ENCODE data around the gene MT4. TPM values are rescaled to one million over a fixed set of nuclear protein-coding genes. Genes with fewer than 3 reads are reported as not detected.
"Not testable (repeated sequence)": the region's sequence is repeated elsewhere in the genome, so short reads cannot be mapped to it uniquely, and the experiment has no call there.

Gene MT4
- total and polyA plus RNA-seq, 2 donors (not counting 1 experiment from before 2014, with no cell fraction given): not detected

- DNase-seq (ENCODE audit: low read depth in 2 of 2): no peak
- Histone ChIP-seq H3K27ac (ENCODE audit: insufficient read depth, low read length) (no peak overlapping the region), H3K36me3 (ENCODE audit: control insufficient read depth, insufficient read depth, low read length) (no peaks in the 10 kb centered on the region), H3K4me2 (ENCODE audit: extremely low read depth, insufficient read depth, low read length) (no peak overlapping the region), H3K27me3 (ENCODE audit: control insufficient read depth, insufficient read depth, low read length) (no peaks in the 10 kb centered on the region), H3K9ac (ENCODE audit: insufficient read depth, low read length) (no peak overlapping the region), H3K4me3 (replicated peaks in 1 of 4; ENCODE audit: control extremely low read depth in 1 of 4, insufficient read depth in 1 of 4, low read depth in 3 of 4, low read length in 4 of 4) (no peak overlapping the region), H3K4me1 (ENCODE audit: control insufficient read depth, extremely low read depth, insufficient read depth, low read length) (no peaks in the 10 kb centered on the region), H3K79me2 (ENCODE audit: control insufficient read depth, insufficient read depth, low read length) (no peaks in the 10 kb centered on the region), H3K9me3 (ENCODE audit: control insufficient read depth, insufficient read depth, low read depth, low read length) (no peaks in the 10 kb centered on the region), H2AFZ (ENCODE audit: low read length) (no peak overlapping the region), H4K20me1 (ENCODE audit: control insufficient read depth, extremely low read depth, insufficient read depth, low read length) (no peaks in the 10 kb centered on the region)
- TF ChIP-seq, protein P1, sequence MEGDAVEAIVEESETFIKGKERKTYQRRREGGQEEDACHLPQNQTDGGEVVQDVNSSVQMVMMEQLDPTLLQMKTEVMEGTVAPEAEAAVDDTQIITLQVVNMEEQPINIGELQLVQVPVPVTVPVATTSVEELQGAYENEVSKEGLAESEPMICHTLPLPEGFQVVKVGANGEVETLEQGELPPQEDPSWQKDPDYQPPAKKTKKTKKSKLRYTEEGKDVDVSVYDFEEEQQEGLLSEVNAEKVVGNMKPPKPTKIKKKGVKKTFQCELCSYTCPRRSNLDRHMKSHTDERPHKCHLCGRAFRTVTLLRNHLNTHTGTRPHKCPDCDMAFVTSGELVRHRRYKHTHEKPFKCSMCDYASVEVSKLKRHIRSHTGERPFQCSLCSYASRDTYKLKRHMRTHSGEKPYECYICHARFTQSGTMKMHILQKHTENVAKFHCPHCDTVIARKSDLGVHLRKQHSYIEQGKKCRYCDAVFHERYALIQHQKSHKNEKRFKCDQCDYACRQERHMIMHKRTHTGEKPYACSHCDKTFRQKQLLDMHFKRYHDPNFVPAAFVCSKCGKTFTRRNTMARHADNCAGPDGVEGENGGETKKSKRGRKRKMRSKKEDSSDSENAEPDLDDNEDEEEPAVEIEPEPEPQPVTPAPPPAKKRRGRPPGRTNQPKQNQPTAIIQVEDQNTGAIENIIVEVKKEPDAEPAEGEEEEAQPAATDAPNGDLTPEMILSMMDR (conservative IDR thresholded peaks at IDR 0.05 in 1 of 2, IDR thresholded peaks at IDR 0.05 in 1 of 2; ENCODE audit: low read depth in 1 of 2, low read length in 2 of 2): no peak
- no peak for TF ChIP-seq EZH2 (IDR thresholded peaks at IDR 0.05; ENCODE audit: low read length, missing control alignments)
Observed at GRCh38 chr16:56577300-56577625, 12.4 kb downstream of the MT4 start.

GRCh38 chr16:56580391-56581048 is 15.6 kb downstream of the MT4 start:
- Histone ChIP-seq H3K36me3 (ENCODE audit: control insufficient read depth, insufficient read depth, low read length) (no peaks in the 10 kb centered on the region), H3K79me2 (ENCODE audit: control insufficient read depth, insufficient read depth, low read length) (no peaks in the 10 kb centered on the region), H2AFZ (ENCODE audit: low read length) (no peak overlapping the region), H3K4me3 (replicated peaks in 1 of 4; ENCODE audit: control extremely low read depth in 1 of 4, insufficient read depth in 1 of 4, low read depth in 3 of 4, low read length in 4 of 4) (no peak overlapping the region), H3K4me1 (ENCODE audit: control insufficient read depth, extremely low read depth, insufficient read depth, low read length) (no peaks in the 10 kb centered on the region), H3K9me3 (ENCODE audit: control insufficient read depth, insufficient read depth, low read depth, low read length) (no peaks in the 10 kb centered on the region), H3K9ac (ENCODE audit: insufficient read depth, low read length) (no peak overlapping the region), H3K27me3 (ENCODE audit: control insufficient read depth, insufficient read depth, low read length) (peaks cover 9% of the 10 kb centered on the region), H3K4me2 (ENCODE audit: extremely low read depth, insufficient read depth, low read length) (no peak overlapping the region), H3K27ac (ENCODE audit: insufficient read depth, low read length) (no peak overlapping the region), H4K20me1 (ENCODE audit: control insufficient read depth, extremely low read depth, insufficient read depth, low read length) (no peaks in the 10 kb centered on the region)
- DNase-seq (ENCODE audit: low read depth in 2 of 2): no peak
- no peak for TF ChIP-seq EZH2 (IDR thresholded peaks at IDR 0.05; ENCODE audit: low read length, missing control alignments)
- TF ChIP-seq, protein P1 (conservative IDR thresholded peaks at IDR 0.05 in 1 of 2, IDR thresholded peaks at IDR 0.05 in 1 of 2; ENCODE audit: low read depth in 1 of 2, low read length in 2 of 2): no peak

- H3K9ac ChIP-seq (ENCODE audit: insufficient read depth, low read length); H3K36me3 ChIP-seq (ENCODE audit: control insufficient read depth, insufficient read depth, low read length); H3K27ac ChIP-seq (ENCODE audit: insufficient read depth, low read length); H2AFZ ChIP-seq (ENCODE audit: low read length); H3K4me3 ChIP-seq (replicated peaks in 1 of 4; ENCODE audit: control extremely low read depth in 1 of 4, insufficient read depth in 1 of 4, low read depth in 3 of 4, low read length in 4 of 4); DNase-seq (ENCODE audit: low read depth in 2 of 2); H3K4me1 ChIP-seq (ENCODE audit: control insufficient read depth, extremely low read depth, insufficient read depth, low read length); H4K20me1 ChIP-seq (ENCODE audit: control insufficient read depth, extremely low read depth, insufficient read depth, low read length); H3K4me2 ChIP-seq (ENCODE audit: extremely low read depth, insufficient read depth, low read length); H3K79me2 ChIP-seq (ENCODE audit: control insufficient read depth, insufficient read depth, low read length); H3K9me3 ChIP-seq (ENCODE audit: control insufficient read depth, insufficient read depth, low read depth, low read length): not testable (repeated sequence)
- H3K27me3 ChIP-seq (ENCODE audit: control insufficient read depth, insufficient read depth, low read length): peaks cover 13% of the 10 kb centered on the region
Observed at GRCh38 chr16:56582911-56583310, 18.0 kb downstream of the MT4 start.
